CD14-positive monocyte (primary cell): Measurements from ENCODE around the gene BIRC5. TPM values are rescaled to one million over a fixed set of nuclear protein-coding genes. Genes with fewer than 3 reads are reported as not detected.

Source experiments
- DNase-seq, 3 donors: peaks; one replicate each; pipeline ENCODE4 v3.0.0-alpha.2; 2011 to 2022
- H2AFZ ChIP-seq: 2 replicates; pipeline ENCODE4 v1.6.0; 2012; ENCODE audit warnings: mild to moderate bottlenecking, low read depth, low read length, inconsistent platforms; ENCODE audit not compliant: insufficient read depth, poor library complexity, severe bottlenecking
- H3K27ac ChIP-seq, 2 donors: 1 replicate in 1 of 2; 2 replicates in 1 of 2; pipeline ENCODE4 v1.5.1; 2012 to 2013; ENCODE audit warnings: low read length in 2 of 2, control low read depth in 1 of 2, inconsistent platforms in 1 of 2, low read depth in 1 of 2, mild to moderate bottlenecking in 1 of 2
- H3K27me3 ChIP-seq, 2 donors: one replicate each; pipeline versions ENCODE4 v1.6.0 to v1.6.1; 2011 to 2013; ENCODE audit warnings: low read length in 2 of 2; ENCODE audit not compliant: control insufficient read depth in 2 of 2, insufficient read depth in 2 of 2
- H3K36me3 ChIP-seq, 2 donors: replicated peaks in 1 of 2; 1 replicate in 1 of 2; 2 replicates in 1 of 2; pipeline versions ENCODE4 v1.5.1 to v1.6.1; 2012 to 2013; ENCODE audit warnings: low read length in 2 of 2, control low read depth in 1 of 2, inconsistent platforms in 1 of 2, mild to moderate bottlenecking in 1 of 2; ENCODE audit not compliant: insufficient read depth in 2 of 2, control insufficient read depth in 1 of 2
- H3K4me1 ChIP-seq, 2 donors: 1 replicate in 1 of 2; 2 replicates in 1 of 2; pipeline versions ENCODE4 v1.5.1 to v1.6.1; 2012 to 2013; ENCODE audit warnings: low read length in 2 of 2, control low read depth in 1 of 2, inconsistent platforms in 1 of 2, mild to moderate bottlenecking in 1 of 2, moderate library complexity in 1 of 2; ENCODE audit not compliant: insufficient read depth in 2 of 2, control insufficient read depth in 1 of 2
- H3K4me2 ChIP-seq: replicated peaks from 2 replicates; pipeline ENCODE3; 2012; ENCODE audit warnings: low read length, moderate library complexity, mild to moderate bottlenecking; ENCODE audit not compliant: poor library complexity, severe bottlenecking; ENCODE audit errors: extremely low read depth
- H3K4me3 ChIP-seq, 3 experiments: fragments of 200-600 bp in 1 of 3; sonication (generic) in 1 of 3; replicated peaks in 1 of 3; 1 replicate in 2 of 3; 2 replicates in 1 of 3; pipeline ENCODE4 v1.5.1; 2011 to 2013; ENCODE audit warnings: low read length in 3 of 3, mild to moderate bottlenecking in 3 of 3, control low read depth in 2 of 3, low read depth in 2 of 3, inconsistent platforms in 1 of 3, moderate library complexity in 1 of 3
- H3K79me2 ChIP-seq: 2 replicates; pipeline ENCODE4 v1.6.0; 2012; ENCODE audit warnings: mild to moderate bottlenecking, control low read depth, inconsistent platforms, low read length, moderate library complexity; ENCODE audit not compliant: insufficient read depth
- H3K9ac ChIP-seq: 2 replicates; pipeline ENCODE4 v1.6.0; 2017; ENCODE audit warnings: low read length, mild to moderate bottlenecking; ENCODE audit not compliant: insufficient read depth, poor library complexity, severe bottlenecking
- H3K9me3 ChIP-seq, 2 donors: replicated peaks in 1 of 2; 1 replicate in 1 of 2; 2 replicates in 1 of 2; pipeline versions ENCODE4 v1.5.1 to v1.6.1; 2012 to 2013; ENCODE audit warnings: low read length in 2 of 2, control low read depth in 1 of 2; ENCODE audit not compliant: control insufficient read depth in 1 of 2, insufficient read depth in 1 of 2
- H4K20me1 ChIP-seq: 2 replicates; pipeline ENCODE4 v1.6.0; 2012; ENCODE audit warnings: mild to moderate bottlenecking, low read length, control low read depth, moderate library complexity; ENCODE audit not compliant: insufficient read depth
- H3K27ac Mint-ChIP-seq, 7 donors: one replicate each; pipeline ENCODE4 v1.8.0; 2020; ENCODE audit warnings: mild to moderate bottlenecking in 7 of 7, mixed read lengths in 7 of 7, moderate library complexity in 6 of 7, inconsistent platforms in 2 of 7
- H3K27me3 Mint-ChIP-seq, 3 donors: one replicate each; pipeline ENCODE4 v1.8.0; 2021 to 2022; ENCODE audit warnings: low read depth in 3 of 3, mild to moderate bottlenecking in 3 of 3, mixed read lengths in 3 of 3, moderate library complexity in 3 of 3, inconsistent platforms in 1 of 3
- H3K36me3 Mint-ChIP-seq, 2 donors: one replicate each; pipeline ENCODE4 v1.8.0; 2020; ENCODE audit warnings: mixed read lengths in 2 of 2, inconsistent platforms in 1 of 2, mild to moderate bottlenecking in 1 of 2
- H3K4me1 Mint-ChIP-seq: one replicate; pipeline ENCODE4 v1.8.0; 2020; ENCODE audit warnings: mild to moderate bottlenecking, mixed read lengths
- H3K4me3 Mint-ChIP-seq, 2 donors: one replicate each; pipeline ENCODE4 v1.8.0; 2020; ENCODE audit warnings: mild to moderate bottlenecking in 2 of 2, mixed read lengths in 2 of 2, moderate library complexity in 1 of 2
- H3K9me3 Mint-ChIP-seq, 7 donors: one replicate each; pipeline ENCODE4 v1.8.0; 2020 to 2022; ENCODE audit warnings: mixed read lengths in 7 of 7, mild to moderate bottlenecking in 6 of 7, moderate library complexity in 6 of 7, inconsistent platforms in 2 of 7
- WGBS: methylation state at CpG from one replicate; pipeline ENCODE4 v1.1.5; 2013; ENCODE audit warnings: missing lambda C conversion rate; ENCODE audit not compliant: insufficient coverage; 5-methylcytosine and 5-hydroxymethylcytosine counted together
- intact Hi-C, 2 donors: fragments of 100-400 bp; cut with micrococcal nuclease; formaldehyde crosslinking; loops; one replicate each; pipeline versions ENCODE4 v1.15.0 to v1.15.1; 2023
- polyA plus RNA-seq, 3 donors: library from polyadenylated mRNA; depleted of rRNA in 1 of 3; unstranded in 2 of 3; stranded (reverse) in 1 of 3; fragments of 300-500 nt in 2 of 3; fragments of >200 nt in 1 of 3; fragmentation: Illumina TruSeq in 2 of 3; gene quantifications; 1 replicate in 2 of 3; 2 replicates in 1 of 3; pipeline ENCODE4 v1.2.3, GENCODE V29; 2012 to 2021
- TF ChIP-seq, protein P1 (sequence below): fragments of 200-600 bp; IDR thresholded peaks from one replicate; pipeline ENCODE4 v1.8.0; 2022; ENCODE audit warnings: antibody characterized with exemption, mild to moderate bottlenecking

The BIRC5 gene
- polyA plus RNA-seq, 3 donors: 0.20 TPM; not detected in 2

DNA sequence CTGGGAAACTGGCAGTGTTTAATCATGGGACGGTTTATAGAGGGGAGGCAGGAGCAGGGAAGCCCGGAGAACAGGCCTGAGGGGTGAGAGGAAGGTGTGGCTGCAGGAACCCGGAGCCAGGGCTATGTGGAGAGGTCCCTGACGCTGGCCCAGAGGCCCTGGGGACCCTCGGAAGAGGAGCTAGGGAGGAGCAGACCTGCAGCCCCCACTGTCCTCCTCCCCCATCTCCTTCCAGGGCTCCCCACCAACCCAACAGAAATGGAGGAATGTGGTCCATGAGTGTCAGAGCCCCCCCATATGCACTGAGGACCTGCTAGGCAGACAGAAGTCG, 37.7 kb downstream of the BIRC5 start:
- WGBS: 29% methylated on average over 3 of the region's 6 CpGs
- Mint-ChIP-seq H3K9me3 (peaks cover 0 to 2% (median 0%) of the 10 kb centered on the region in 7 donors), H3K36me3 (no peaks in the 10 kb centered on the region), H3K4me1 (peaks cover 27% of the 10 kb centered on the region), H3K4me3 (peak overlapping the region in 1 of 2 donors; percentile 39), H3K27ac (peak overlapping the region in 3 of 7 donors; percentile 30 to 80 (median 57)), H3K27me3 (peaks cover 7 to 10% (median 8%) of the 10 kb centered on the region in 3 donors)
- Histone ChIP-seq H4K20me1 (no peaks in the 10 kb centered on the region), H3K27ac (no peak overlapping the region), H3K9me3 (no peaks in the 10 kb centered on the region), H3K9ac (no peak overlapping the region), H3K79me2 (no peaks in the 10 kb centered on the region), H3K4me3 (no peak overlapping the region), H3K4me1 (peaks cover 26 to 37% of the 10 kb centered on the region in 2 donors), H2AFZ (no peak overlapping the region), H3K4me2 (no peak overlapping the region), H3K27me3 (peaks cover 0 to 10% of the 10 kb centered on the region in 2 donors), H3K36me3 (no peaks in the 10 kb centered on the region)
- TF ChIP-seq, protein P1, sequence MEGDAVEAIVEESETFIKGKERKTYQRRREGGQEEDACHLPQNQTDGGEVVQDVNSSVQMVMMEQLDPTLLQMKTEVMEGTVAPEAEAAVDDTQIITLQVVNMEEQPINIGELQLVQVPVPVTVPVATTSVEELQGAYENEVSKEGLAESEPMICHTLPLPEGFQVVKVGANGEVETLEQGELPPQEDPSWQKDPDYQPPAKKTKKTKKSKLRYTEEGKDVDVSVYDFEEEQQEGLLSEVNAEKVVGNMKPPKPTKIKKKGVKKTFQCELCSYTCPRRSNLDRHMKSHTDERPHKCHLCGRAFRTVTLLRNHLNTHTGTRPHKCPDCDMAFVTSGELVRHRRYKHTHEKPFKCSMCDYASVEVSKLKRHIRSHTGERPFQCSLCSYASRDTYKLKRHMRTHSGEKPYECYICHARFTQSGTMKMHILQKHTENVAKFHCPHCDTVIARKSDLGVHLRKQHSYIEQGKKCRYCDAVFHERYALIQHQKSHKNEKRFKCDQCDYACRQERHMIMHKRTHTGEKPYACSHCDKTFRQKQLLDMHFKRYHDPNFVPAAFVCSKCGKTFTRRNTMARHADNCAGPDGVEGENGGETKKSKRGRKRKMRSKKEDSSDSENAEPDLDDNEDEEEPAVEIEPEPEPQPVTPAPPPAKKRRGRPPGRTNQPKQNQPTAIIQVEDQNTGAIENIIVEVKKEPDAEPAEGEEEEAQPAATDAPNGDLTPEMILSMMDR: no peak
- intact Hi-C loops: loop anchor here (2.0 to 5.0 kb wide), 4 partner anchors 39 to 456 kb away; partner anchors contain the start of gene BIRC5 (in 2 of the 2)
- no peak for DNase-seq

DNA sequence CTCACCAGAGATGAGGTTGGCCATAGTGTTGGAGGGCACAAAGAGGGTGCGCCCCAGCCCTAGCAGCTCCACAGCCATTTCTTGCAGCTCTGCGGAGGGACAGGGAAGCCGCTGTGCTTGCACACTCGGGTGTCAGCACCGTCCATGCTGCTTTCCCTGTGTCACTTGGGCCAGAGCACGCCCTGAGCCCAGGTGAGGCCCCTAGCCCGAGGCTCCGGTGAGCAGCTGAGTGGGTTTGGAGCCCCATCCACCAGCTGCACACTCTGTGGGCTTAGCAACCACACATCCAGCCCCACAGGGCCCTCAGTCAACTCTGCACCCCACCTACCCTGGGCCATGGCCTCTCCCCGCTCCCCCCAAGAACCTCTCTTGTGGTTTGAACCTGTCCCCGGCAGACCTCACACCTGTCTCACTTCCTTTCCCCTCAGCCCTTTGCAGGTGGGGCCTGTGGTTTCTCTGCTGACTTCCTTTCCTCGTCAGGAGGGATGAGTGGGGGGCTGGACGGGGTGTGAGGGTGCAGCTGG, 38.1 kb downstream of the BIRC5 start:
- no peak overlapping the region for H3K9ac ChIP-seq
- H3K4me3 Mint-ChIP-seq: peak overlapping the region in 1 of 2 donors; percentile 49
- peak overlapping the region in 1 of 7 donors; percentile 10 for H3K27ac Mint-ChIP-seq
- peaks cover 30 to 41% of the 10 kb centered on the region in 2 donors for H3K4me1 ChIP-seq
- H3K36me3 Mint-ChIP-seq: no peaks in the 10 kb centered on the region
- WGBS: 64% methylated on average over 7 of the region's 12 CpGs
- no peaks in the 10 kb centered on the region for H3K79me2 ChIP-seq
- no peaks in the 10 kb centered on the region for H4K20me1 ChIP-seq
- peaks cover 31% of the 10 kb centered on the region for H3K4me1 Mint-ChIP-seq
- TF ChIP-seq, protein P1: no peak
- H3K27me3 ChIP-seq: peaks cover 0 to 10% of the 10 kb centered on the region in 2 donors
- peaks cover 0 to 2% (median 0%) of the 10 kb centered on the region in 7 donors for H3K9me3 Mint-ChIP-seq
- no peak overlapping the region for H2AFZ ChIP-seq
- H3K27me3 Mint-ChIP-seq: peaks cover 7 to 10% (median 8%) of the 10 kb centered on the region in 3 donors
- intact Hi-C loops: loop anchor here (5.0 kb wide), 3 partner anchors 40 to 455 kb away; partner anchors contain the start of gene BIRC5 (in 2 of the 2)
- no peaks in the 10 kb centered on the region for H3K9me3 ChIP-seq
- no peak for DNase-seq
- H3K4me3 ChIP-seq: no peak overlapping the region
- H3K36me3 ChIP-seq: no peaks in the 10 kb centered on the region
- no peak overlapping the region for H3K27ac ChIP-seq
- no peak overlapping the region for H3K4me2 ChIP-seq
